Esophagus (tissue), 2 donors: ENCODE measurements around the gene RIOK2. TPM values are rescaled to one million over a fixed set of nuclear protein-coding genes. Genes with fewer than 3 reads are reported as not detected.
"Not testable (repeated sequence)": the region's sequence is repeated elsewhere in the genome, so short reads cannot be mapped to it uniquely, and the experiment has no call there.

Experiments
- H3K27ac ChIP-seq, 2 donors: one replicate each; pipeline ENCODE4 v1.5.1; 2013; ENCODE audit warnings: low read depth in 2 of 2, mild to moderate bottlenecking in 2 of 2, inconsistent platforms in 1 of 2, low read length in 1 of 2, moderate library complexity in 1 of 2
- H3K27me3 ChIP-seq, 2 donors: one replicate each; pipeline ENCODE4 v1.6.1; 2013; ENCODE audit warnings: low read length in 2 of 2, control low read depth in 1 of 2, mild to moderate bottlenecking in 1 of 2; ENCODE audit not compliant: insufficient read depth in 2 of 2, control insufficient read depth in 1 of 2
- H3K36me3 ChIP-seq, 2 donors: one replicate each; pipeline ENCODE4 v1.6.1; 2013; ENCODE audit warnings: low read length in 1 of 2; ENCODE audit not compliant: control insufficient read depth in 2 of 2, insufficient read depth in 2 of 2
- H3K4me1 ChIP-seq, 2 donors: one replicate each; pipeline ENCODE4 v1.6.1; 2013; ENCODE audit warnings: low read length in 1 of 2; ENCODE audit not compliant: control insufficient read depth in 2 of 2, insufficient read depth in 2 of 2
- H3K4me3 ChIP-seq, 2 donors: one replicate each; pipeline ENCODE4 v1.5.1; 2013; ENCODE audit warnings: low read length in 2 of 2, mild to moderate bottlenecking in 2 of 2, low read depth in 1 of 2, moderate library complexity in 1 of 2
- H3K9me3 ChIP-seq, 2 donors: one replicate each; pipeline ENCODE4 v1.6.1; 2013; ENCODE audit warnings: mild to moderate bottlenecking in 2 of 2, low read depth in 1 of 2, low read length in 1 of 2, moderate library complexity in 1 of 2; ENCODE audit not compliant: control insufficient read depth in 2 of 2, insufficient read depth in 1 of 2
- WGBS, 2 donors: extraction: QIAGEN DNeasy Blood & Tissue Kit; methylation state at CpG; one replicate each; pipeline ENCODE4 v1.1.7; 2013; 5-methylcytosine and 5-hydroxymethylcytosine counted together
- polyA plus RNA-seq, 2 donors: library from polyadenylated mRNA; stranded (reverse); fragments of 200-250 nt; gene quantifications; one replicate each; pipeline ENCODE4 v1.2.3, GENCODE V29; 2013
- donor health status: healthy with polysubstance abuse.
- donor health status: Bipolar disorder and iron deficiency.

The RIOK2 gene
- polyA plus RNA-seq, 2 donors = 7.0 to 10.2 TPM

- H3K27ac ChIP-seq = no peak overlapping the region
- no peaks in the 10 kb centered on the region for H3K36me3 ChIP-seq
- H3K27me3 ChIP-seq = no peaks in the 10 kb centered on the region
- H3K4me1 ChIP-seq = no peaks in the 10 kb centered on the region
- no peak overlapping the region for H3K4me3 ChIP-seq
- WGBS, 2 donors = 93 to 97% methylated on average over 6 of the region's 6 CpGs
- H3K9me3 ChIP-seq = no peaks in the 10 kb centered on the region
These were observed 25.2 kb upstream of the RIOK2 start for GRCh38 chr5:97208184-97208713.

GRCh38 chr5:97194366-97194765 is 11.3 kb upstream of the RIOK2 start:
- no peak overlapping the region for H3K27ac ChIP-seq
- WGBS, 2 donors = 31 to 41% methylated on average over 2 of the region's 2 CpGs
- H3K9me3 ChIP-seq = peaks cover 0 to 3% of the 10 kb centered on the region in 2 donors
- no peak overlapping the region for H3K4me3 ChIP-seq
- H3K27me3 ChIP-seq = no peaks in the 10 kb centered on the region
- H3K36me3 ChIP-seq = no peaks in the 10 kb centered on the region
- no peaks in the 10 kb centered on the region for H3K4me1 ChIP-seq

GRCh38 chr5:97193355-97193688 is 10.3 kb upstream of the RIOK2 start:
- no peaks in the 10 kb centered on the region for H3K4me1 ChIP-seq
- H3K27me3 ChIP-seq = no peaks in the 10 kb centered on the region
- H3K4me3 ChIP-seq = no peak overlapping the region
- H3K36me3 ChIP-seq = no peaks in the 10 kb centered on the region
- WGBS, 2 donors = 84 to 88% methylated on average over 4 of the region's 4 CpGs
- no peak overlapping the region for H3K27ac ChIP-seq
- peaks cover 0 to 3% of the 10 kb centered on the region in 2 donors for H3K9me3 ChIP-seq

- 51 to 68% methylated on average over 5 of the region's 5 CpGs for WGBS, 2 donors
- Histone ChIP-seq H3K4me1 (no peaks in the 10 kb centered on the region), H3K36me3 (no peaks in the 10 kb centered on the region), H3K9me3 (peaks cover 0 to 3% of the 10 kb centered on the region in 2 donors), H3K27me3 (no peaks in the 10 kb centered on the region), H3K27ac (no peak overlapping the region), H3K4me3 (no peak overlapping the region)
These were observed 9.7 kb upstream of the RIOK2 start for GRCh38 chr5:97192580-97193354.

- Histone ChIP-seq H3K9me3 (peaks cover 0 to 3% of the 10 kb centered on the region in 2 donors), H3K36me3 (no peaks in the 10 kb centered on the region), H3K4me1 (no peaks in the 10 kb centered on the region), H3K27me3 (no peaks in the 10 kb centered on the region), H3K4me3 (no peak overlapping the region), H3K27ac (no peak overlapping the region)
- WGBS, 2 donors = 81 to 83% methylated on average over 2 of the region's 2 CpGs
These were observed 8.8 kb upstream of the RIOK2 start for GRCh38 chr5:97191893-97192292.

GRCh38 chr5:97189523-97189922 is 6.5 kb upstream of the RIOK2 start:
- H3K4me3 ChIP-seq, H3K9me3 ChIP-seq, H3K27me3 ChIP-seq, H3K27ac ChIP-seq, H3K4me1 ChIP-seq, H3K36me3 ChIP-seq: not testable (repeated sequence)
- 92 to 96% methylated on average over 1 of the region's 1 CpG for WGBS, 2 donors

GRCh38 chr5:97183930-97184213 is 825 bp upstream of the RIOK2 start:
- 36 to 41% methylated on average over 6 of the region's 6 CpGs for WGBS, 2 donors
- peaks cover 0 to under 1% of the 10 kb centered on the region in 2 donors for H3K36me3 ChIP-seq
- no peaks in the 10 kb centered on the region for H3K9me3 ChIP-seq
- no peaks in the 10 kb centered on the region for H3K27me3 ChIP-seq
- H3K4me3 ChIP-seq = peak overlapping the region; percentile 46 to 97
- H3K27ac ChIP-seq = peak overlapping the region; percentile 28 to 90
- H3K4me1 ChIP-seq = no peaks in the 10 kb centered on the region

GRCh38 chr5:97182571-97183099 is 412 bp downstream of the RIOK2 start:
- Histone ChIP-seq H3K4me1 (no peaks in the 10 kb centered on the region), H3K9me3 (no peaks in the 10 kb centered on the region), H3K36me3 (peaks cover 5 to 8% of the 10 kb centered on the region in 2 donors), H3K27ac (peak overlapping the region; percentile 86 to 90), H3K27me3 (no peaks in the 10 kb centered on the region), H3K4me3 (peak overlapping the region; percentile 80 to 97)
- 0 to 1% methylated on average over 12 of the region's 12 CpGs for WGBS, 2 donors

- H3K9me3 ChIP-seq = no peaks in the 10 kb centered on the region
- no peak overlapping the region for H3K27ac ChIP-seq
- no peaks in the 10 kb centered on the region for H3K4me1 ChIP-seq
- WGBS, 2 donors = 64 to 69% methylated on average over 4 of the region's 4 CpGs
- peaks cover 5 to 8% of the 10 kb centered on the region in 2 donors for H3K36me3 ChIP-seq
- no peaks in the 10 kb centered on the region for H3K27me3 ChIP-seq
- peak overlapping the region in 1 of 2 donors; percentile 97 for H3K4me3 ChIP-seq
These were observed 1.0 kb downstream of the RIOK2 start for GRCh38 chr5:97181856-97182545.
